GM19351 (cell line): ENCODE data around the gene ITCH.
"Not testable (repeated sequence)": the region's sequence is repeated elsewhere in the genome, so short reads cannot be mapped to it uniquely, and the experiment has no call there.

Source experiments
- ATAC-seq: cut with Tn5 transposase; IDR thresholded peaks from one replicate; pipeline ENCODE4 v1.9.1; 2021; ENCODE audit warnings: mild to moderate bottlenecking, moderate library complexity; ENCODE audit not compliant: unreplicated experiment

Gene ITCH

DNA sequence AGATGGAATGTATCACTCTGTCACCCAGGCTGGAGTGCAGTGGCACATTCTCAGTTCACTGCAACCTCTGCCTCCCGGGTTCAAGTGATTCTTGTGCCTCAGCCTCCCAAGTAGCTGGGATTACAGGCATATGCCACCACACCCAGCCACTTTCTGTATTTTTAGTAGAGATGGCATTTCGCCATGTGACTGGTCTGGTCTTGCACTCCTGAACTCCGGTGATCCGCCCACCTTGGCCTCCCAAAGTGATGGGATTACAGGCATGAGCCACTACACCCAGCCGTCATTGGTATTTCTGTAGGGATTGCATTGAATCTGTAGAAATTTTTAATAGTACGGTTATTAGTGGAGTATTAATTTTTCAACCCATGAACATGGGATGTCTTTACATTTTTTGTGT, 134.5 kb downstream of the ITCH start:
- not testable (repeated sequence) for ATAC-seq

DNA sequence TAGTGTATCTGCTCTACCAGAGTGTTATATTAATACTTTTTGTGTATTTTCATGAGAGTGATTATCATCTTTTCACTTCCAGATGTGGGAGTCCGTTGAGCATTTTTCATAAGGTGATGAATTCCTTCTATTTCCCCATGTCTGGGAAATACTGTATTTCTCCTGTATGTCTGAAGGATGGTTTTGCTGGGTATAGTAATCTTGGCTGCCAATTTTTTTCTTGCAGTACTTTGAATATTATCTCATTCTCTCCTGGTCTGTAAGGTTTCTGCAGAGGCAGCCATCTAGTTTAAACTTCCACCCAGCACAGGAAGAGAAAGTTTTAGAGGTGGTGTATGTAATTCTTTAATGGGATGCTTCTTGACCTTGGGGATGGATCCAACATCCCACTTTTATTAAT, 137.8 kb downstream of the ITCH start:
- no peak for ATAC-seq

DNA sequence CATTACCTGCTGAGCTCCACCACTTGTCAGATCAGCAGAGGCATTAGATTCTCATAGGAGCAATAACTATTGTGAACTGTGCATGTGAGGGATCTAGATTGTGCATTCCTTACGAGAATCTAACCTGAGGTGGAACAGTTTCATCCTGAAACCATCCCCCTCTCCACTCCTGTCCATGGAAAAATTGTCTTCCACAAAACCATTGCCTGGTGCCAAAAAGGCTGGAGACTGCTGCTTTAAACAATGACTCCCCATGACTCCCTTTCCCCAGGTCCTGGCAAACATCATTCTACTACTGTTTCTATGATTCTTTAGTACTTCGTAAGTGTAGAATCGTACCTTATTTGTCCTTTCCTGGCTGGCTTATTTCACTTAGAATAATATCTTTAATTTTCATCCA, 143.4 kb downstream of the ITCH start:
- no peak for ATAC-seq

DNA sequence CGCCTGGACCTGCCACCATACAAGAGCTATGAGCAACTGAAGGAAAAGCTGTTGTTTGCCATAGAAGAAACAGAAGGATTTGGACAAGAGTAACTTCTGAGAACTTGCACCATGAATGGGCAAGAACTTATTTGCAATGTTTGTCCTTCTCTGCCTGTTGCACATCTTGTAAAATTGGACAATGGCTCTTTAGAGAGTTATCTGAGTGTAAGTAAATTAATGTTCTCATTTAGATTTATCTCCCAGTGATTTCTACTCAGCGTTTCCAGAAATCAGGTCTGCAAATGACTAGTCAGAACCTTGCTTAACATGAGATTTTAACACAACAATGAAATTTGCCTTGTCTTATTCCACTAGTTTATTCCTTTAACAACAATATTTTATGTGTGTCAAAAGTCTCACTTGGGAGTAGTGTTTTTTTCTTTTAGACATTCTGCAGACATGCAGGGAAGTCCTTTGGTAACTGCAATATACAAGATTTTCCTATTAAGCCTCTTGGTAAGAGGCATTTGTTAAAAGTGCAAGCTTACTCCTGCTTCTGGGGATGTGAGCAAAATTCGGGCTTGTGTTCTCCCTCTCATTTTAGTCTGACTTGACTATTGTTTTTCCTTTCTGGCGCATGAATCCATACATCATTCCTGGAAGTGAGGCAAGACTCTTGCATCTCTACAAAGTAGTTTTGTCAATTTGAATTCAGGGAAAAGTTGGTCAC, 144.8 kb downstream of the ITCH start:
- ATAC-seq: no peak

DNA sequence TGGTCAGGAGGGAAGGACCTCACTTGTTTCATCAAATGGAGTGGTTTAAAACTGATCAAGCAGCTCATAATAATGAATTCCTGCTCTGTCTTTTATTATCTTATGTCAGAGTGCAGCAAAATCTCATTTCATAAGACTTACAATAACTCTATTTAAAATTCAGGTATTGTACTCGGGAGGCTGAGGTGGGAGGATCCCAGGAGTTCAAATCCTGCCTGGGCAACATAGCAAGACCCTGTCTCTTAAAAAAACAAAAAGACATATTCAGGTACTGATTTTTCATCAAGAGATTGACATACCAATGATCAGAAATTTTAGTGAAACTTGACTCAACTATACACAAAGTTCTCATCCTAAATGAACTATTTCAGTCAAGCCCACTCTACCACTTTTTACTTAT, 147.5 kb downstream of the ITCH start:
- no peak for ATAC-seq

DNA sequence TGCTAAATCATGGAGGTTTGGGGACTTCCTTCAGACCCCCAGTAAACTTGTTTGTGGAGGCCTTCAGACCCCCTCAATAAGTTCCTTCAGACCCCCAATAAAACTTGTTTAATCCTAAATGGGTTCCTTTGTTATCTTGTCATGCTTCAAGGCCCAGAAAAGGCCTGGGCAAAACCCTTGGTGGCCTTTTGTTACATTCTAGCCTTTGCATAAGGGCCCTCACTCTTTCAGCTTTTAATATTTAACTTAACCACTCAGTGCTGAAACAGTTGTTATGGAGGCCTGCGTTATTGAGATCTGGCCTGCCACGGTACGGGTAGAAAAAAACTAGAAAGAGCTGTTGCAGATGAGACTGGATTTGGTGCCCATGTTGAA, 148.8 kb downstream of the ITCH start:
- no peak for ATAC-seq

DNA sequence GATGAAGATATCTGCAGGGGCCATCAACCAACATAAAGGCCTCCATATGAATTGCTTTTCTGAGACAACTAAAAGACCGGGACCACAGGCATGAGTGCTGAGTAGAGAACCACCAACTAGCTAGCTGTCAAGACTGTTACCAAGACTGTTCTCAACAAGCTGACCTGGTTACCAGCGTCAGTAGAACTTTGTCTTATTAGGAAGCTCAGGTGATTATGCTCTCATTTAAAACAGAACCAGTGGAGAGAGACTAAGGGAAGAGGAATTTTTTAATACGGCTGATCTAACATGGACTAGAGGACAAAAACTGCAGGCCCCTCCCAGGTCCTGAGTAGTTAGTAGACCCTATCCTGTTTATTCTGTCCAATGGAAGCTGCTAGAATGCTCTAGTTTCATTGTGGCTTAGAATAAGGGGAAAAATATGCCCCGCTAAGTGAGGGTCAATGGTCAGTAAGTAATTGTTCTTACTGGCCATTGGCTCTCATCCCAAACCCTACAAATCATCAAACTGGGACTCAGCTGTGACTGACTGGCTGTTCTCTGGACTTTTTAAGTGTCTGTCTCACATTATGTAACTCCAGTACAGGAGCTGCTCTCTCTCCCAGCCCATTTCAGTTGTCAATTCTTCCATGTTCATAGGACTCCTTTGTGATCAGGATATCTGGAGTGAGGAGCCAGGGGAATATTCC, 149.3 kb downstream of the ITCH start:
- ATAC-seq: no peak

DNA sequence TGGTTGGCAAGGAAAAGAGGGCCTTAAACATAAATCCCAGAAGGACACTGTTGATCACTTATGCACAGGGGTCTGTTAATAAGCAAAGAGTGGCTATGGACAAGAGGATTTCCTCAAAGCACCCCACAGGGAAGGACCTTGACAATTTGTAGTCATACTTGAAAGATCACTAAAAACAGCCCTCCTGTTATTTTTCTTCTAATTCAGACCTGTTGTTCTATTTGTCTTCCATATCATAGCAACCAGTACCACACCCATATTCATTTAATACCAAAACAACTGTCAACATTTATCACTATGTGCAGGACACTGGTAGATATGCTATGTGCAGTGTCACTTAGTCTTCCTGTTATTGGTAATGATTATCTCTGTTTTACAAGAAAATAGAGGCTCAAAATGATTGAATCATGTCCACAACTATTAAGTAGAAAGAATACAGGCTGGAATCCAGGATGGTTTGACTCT, 149.9 kb downstream of the ITCH start:
- ATAC-seq: no peak

DNA sequence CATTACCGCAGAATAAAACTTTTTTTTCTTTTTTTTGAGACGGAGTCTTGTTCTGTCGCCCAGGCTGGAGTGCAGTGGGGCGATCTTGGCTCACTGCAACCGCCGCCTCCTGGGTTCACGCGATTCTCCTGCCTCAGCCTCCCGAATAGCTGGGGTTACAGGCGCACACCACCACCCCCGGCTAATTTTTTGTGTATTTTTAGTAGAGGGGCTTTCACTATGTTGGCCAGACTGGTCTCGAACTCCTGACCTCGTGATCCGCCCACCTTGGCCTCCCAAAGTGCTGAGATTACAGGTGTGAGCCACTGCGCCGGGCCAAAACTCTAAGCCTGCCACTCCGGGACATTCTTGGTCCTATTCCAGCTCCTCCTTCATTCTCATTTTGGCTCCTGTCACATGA, 151.0 kb downstream of the ITCH start:
- not testable (repeated sequence) for ATAC-seq

DNA sequence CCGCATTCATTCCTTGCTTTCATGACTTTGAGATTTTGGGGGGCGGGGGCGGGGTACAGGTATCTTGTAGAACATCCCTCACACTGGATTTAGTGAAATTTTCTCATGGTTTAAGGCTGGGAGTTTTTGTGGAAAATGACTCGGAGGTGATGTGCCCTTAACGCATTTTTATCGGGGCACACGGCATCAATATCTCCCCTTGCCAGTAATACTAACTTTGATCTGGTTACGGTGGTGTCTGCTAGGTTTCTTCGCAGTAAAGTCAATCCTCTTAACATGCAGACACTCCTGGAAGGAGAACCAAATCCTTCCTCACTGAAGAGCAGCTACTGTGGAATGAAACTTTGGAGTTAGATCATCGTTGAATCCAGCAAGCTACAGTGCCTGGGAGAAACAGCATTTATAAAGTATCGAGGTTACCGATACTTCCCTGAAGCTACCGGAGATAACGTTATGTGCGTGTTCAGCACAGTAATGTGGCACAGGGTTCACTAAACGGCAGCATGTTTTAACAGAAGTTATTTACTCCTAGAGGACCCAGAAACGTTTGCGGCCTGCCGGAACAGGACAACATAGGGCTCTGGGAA, 151.9 kb downstream of the ITCH start:
- ATAC-seq: no peak

DNA sequence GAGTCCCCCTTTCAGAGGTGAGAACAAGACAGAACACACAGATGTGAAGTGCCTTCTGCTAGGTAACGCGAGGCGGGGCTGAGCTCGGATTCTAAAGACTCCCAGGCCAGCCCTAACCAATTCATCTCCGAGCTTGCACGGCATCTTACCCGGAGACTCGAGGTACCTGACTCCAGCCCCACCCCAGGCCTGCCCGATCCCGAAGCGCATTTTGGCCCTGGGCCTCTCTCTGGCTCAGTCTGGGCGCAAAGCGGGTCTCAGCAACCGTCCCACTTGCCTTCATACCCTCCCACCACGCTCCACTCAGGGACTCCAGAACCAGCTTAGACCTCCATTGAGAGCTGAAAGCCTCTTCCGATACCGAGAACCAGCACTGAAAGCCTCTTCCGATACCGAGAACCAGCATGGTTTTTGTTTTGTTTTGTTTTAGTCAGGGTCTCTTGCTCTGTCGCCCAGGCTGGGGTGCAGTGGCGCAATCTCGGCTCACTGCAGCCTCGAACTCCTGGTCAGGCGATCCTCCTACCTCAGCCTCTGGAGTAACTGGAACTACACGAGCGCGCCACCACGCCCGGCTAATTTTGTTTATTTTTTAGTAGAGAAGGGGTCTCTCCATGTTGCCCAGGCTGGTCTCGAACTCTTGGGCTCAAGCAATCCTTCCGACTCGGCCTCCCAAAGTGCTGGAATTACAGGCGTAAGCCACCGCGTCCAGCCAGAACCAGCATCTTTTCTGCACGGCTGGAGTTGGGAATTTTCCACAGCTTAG, 152.6 kb downstream of the ITCH start:
- ATAC-seq: peak; percentile 64

DNA sequence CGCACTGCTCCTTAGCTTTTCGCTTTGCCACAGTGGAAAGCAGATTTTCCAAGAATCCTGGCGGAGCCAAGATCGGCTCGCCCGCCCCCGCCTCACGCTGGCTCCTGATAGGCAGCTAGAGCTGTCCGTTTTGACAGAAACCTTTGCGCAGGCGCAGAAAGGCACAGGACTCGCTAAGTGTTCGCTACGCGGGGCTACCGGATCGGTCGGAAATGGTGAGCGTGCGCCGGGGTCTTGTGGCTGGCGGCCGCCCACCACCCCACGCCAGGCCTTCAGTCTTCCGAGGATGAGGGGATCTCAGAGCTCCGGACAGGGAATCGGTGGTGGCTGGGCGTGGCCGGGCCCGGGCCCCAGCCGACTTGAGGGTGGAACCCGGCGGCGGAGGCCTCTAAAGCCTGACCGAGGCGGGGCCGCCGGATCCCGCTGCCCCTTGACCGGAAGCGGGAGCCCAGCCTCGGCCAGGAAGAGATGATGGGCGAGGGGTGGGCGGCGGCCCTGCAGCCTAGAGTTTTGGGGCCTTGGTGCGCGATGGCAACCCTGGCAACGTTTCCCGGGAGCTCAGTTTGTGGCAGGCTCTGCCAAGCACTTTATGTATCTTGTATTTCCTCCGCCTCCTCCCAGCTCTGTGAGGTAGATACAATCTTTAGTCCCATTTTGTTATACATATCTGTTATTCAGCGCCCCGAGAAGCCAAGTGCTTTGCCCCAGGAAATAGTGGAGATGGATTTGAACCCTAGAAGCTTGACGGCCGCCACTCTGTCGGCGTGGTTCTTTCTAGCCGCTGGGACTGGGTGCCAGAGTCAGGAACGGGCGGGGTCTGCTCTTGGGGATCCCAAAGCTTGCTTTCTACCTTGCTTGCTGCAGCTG, 153.4 kb downstream of the ITCH start, which contains the start of gene DYNLRB1:
DYNLRB1 (plus strand) TSS at position 176 of the 867 bp plus-strand sequence; CDS start at position 213, 37 bp downstream.
- peak; percentile 63 for ATAC-seq

DNA sequence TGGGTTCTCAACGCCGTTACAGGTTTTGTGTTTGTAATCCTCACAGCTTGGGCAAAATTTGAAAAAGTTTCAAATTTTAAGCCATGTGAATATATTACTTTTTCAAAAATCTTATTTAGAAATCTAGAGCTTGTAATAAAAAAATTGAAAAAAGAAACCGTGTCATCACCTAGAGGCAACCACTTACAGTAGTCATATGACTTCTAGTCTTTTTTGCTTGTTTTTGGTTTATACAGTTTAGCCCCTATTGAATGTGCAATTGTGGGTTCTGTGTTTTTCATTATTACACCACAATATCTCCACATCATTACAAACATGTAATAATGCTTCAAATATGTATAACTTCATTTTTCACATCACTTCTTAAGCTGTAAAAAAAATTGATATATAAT, 154.0 kb downstream of the ITCH start:
- no peak for ATAC-seq

DNA sequence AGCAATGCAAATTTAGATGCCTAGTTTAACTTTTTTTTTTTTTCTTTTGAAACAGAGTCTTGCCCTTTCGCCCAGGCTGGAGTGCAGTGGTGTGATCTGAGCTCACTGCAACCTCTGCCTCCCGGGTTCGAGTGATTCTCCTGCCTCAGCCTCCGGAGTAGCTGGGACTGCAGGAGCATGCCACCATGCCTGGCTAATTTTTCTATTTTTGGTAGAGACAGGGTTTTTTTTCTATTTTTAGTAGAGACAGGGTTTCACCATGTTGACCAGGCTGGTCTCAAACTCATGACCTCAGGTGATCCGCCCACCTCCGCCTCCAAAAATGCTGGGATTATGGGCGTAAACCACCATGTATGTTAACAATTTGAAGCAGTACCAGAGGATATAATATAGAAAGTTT, 155.8 kb downstream of the ITCH start:
- not testable (repeated sequence) for ATAC-seq

DNA sequence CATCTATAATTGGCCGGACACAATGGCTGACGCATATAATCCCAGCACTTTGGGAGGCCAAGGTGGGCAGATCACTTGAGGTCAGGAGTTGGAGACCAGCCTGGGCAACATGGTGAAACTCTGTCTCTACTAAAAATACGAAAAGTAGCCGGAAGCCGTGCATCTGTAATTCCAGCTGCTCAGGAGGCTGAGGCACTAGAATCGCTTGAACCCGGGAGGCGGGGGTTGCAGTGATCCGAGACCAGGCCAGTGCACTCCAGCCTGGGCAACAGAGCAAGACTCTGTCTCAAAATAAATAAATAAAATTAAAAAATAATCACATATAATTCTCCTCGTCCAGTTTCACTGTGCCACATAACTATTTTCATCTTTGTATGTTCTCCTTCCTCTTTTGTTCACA, 156.8 kb downstream of the ITCH start:
- ATAC-seq: not testable (repeated sequence)

DNA sequence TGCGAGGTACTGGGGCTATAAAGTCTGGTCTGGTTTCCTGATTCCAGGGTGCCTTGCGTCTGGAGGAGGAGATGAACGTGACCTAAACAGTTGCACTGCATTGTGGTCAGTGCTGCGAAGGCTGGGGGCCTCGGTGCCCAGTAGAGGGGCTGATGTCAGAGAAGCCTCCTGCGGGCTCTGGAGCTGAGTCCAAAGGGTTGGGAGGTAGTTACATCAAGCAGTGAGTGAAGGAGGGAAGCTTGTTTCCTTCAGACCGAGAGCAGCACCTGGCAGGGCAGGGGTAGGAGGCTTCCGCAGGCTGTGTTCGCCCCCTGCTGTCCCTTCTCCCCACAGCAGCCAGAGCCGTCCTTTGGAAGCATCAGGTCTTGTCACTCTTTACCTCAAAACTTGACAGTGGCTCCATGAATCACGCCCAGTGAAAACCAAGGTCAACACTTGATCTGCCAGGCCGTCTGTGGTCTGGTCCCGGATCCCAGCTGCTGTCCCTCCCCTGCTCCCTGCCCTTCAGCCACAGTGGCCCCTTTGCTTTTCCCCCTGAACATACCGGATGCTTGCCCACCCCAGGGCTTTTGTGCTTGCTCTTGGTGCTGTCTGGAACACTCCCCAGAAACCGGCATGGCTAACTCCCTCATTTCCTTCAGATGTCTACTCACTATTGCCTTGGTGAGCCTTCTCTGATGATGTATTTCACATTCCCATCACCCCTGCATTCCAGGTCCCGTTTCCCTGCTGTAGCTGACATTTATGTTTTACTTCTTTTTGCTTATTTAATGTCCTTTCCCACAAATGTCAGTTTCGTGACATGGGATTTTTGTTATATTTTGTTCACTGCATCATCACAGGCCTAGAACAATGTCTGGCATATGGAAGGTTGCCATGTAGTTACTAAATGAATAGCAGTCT, 160.1 kb downstream of the ITCH start:
- no peak for ATAC-seq

DNA sequence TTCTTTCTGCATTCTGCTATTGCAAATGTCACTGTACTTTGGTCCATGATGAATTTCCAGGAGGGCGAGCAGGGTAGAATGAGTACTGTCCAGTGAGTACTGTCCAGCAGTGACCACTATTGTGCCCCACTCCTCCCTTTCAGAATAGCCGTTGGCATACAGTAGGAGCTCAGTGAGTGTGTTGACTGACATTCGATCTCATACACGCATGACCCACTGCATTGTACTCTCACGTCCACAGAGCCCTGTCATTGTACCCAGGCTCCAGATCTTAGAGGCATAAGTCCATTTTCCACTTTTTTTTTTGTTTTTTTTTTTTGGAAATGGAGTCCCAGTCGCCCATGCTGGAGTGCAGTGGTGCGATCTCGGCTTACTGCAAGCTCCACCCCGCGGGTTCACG, 161.4 kb downstream of the ITCH start:
- ATAC-seq: no peak

DNA sequence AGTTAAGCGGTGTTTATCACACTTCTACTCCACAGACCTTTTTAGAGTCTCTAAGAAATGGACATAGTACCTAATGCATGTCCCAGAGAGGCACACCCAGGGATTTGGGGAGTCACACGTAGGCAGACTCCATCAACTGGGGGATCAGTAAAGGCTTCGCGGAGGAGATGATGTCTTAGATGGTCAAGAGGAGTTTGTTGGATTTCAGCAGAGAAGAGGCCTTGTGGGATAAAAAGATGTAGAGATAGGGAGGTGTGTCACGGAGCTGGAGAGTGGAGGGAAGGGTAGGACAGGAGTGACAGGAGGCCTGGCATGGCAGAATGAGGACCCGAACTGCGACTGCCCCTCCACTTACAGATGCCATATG, 162.3 kb downstream of the ITCH start:
- ATAC-seq: no peak

DNA sequence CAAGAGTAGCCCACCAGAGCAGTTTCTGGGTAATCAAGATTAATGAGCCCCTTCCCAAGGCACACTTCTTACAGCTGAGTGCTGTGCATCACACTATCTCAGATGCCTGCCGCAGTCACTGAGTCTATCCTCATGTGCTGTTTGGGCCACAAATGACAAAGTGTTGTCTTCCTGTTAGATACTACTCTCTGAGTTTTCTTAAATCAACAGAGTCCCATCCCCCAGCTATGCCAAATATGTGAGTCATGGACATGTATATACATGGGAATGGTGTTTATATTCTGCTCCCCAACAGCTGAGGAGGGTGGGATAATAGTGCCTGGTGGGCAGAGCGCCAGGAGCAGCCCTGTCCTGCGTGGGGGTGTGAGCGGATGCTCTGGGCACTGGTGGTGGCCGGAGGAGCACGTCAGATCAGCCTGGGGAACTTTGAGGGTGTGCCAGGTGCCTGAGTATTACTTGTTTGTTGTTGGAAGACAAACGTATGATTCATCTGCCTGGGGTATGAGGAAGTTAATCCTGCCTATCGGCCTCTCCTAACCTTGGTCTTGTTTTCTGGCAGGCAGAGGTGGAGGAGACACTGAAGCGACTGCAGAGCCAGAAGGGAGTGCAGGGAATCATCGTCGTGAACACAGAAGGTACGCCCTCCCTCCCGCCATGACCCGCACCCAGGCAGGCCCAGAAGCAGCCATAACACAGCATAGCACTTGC, 162.8 kb downstream of the ITCH start:
- no peak for ATAC-seq
